Activated gamma-delta T cell (primary cell): Measurements from ENCODE around the gene ROCK2.
"Not testable (repeated sequence)": the region's sequence is repeated elsewhere in the genome, so short reads cannot be mapped to it uniquely, and the experiment has no call there.

Experiments used
- DNase-seq: peaks from one replicate; lab custom pipeline; 2025; lab: John Stamatoyannopoulos, UW

ROCK2 gene

DNA sequence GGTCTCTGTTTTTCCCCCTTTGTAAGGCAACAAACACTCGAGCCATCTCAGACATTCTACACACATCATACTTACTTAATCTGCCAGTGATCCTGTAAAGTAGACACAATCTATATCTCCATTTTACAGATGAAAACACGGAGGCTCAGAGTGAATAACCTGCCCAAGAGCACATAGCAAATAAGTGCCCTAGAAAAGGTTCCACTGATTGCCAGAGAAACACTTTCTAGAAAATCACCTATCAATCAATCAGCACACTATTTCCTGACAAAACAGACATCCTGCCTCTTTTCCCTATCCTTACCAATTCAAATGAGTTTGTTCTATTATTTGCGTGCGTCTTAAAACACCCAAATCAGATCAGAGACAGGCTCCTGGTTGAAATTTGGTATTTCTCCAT lies 165.2 kb downstream of the ROCK2 start:
- no peak for DNase-seq

DNA sequence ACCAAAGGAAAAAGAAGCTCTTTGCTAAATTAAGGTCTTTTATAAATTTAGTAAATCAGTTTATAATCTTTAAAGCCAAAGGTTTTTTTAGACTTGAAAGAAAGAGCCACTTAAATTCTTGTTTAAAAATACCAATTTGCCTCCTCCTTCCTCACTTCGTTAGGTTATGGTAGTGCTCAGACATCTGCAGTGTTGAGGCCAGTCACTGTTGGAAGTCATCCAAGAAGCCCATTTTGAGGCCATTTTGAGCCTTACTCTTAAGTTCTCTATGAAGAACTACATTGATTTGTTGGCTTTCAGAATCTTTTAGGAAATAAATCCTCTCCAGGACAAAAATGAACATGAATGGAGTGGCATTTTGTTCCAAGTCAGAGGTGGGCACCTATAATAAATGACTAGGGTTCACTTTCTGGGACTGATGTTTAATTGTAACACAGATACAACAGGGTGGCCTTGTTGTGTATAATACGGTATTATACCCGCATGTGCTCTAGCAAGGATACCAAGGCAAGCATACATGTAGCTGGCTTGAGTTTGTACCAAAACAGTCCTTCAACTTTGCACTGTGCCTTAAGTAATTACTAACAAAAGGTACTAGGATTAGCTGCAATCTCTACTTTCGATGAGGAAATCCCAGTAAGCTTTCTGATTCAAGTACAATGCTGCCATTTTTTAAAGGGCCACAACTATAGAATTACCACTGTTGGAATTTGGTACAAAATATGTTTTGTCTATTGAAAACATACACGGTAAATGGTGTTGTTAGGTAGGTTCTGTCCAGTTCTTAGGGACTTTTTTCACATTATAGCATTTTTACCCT lies 166.4 kb downstream of the ROCK2 start:
- DNase-seq, result no peak

- DNase-seq, result no peak
Measured at GRCh38 chr2:11175293-11175795, 169.1 kb downstream of the ROCK2 start.

- no peak for DNase-seq
Measured at GRCh38 chr2:11174222-11174621, 170.2 kb downstream of the ROCK2 start.

DNA sequence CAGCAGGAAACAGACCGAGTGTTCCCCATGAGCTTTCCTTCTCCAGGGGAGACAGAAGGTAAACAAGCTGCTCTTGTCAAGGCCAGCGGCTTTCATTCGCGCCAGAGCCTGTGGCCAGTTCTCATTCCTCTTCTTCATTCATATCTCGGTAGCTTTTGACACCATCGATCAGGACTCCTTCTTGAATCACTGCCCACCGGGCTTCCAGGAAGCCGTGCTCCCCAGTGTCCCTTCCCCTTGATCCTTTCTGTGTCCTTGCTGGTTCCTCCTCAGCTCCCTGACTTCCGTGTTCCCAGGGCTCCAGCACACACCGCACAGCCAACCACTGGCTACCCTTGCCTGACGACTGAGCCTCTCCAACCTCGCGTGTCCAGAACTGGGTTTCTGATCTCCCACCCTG lies 175.1 kb downstream of the ROCK2 start:
- DNase-seq, result no peak

DNA sequence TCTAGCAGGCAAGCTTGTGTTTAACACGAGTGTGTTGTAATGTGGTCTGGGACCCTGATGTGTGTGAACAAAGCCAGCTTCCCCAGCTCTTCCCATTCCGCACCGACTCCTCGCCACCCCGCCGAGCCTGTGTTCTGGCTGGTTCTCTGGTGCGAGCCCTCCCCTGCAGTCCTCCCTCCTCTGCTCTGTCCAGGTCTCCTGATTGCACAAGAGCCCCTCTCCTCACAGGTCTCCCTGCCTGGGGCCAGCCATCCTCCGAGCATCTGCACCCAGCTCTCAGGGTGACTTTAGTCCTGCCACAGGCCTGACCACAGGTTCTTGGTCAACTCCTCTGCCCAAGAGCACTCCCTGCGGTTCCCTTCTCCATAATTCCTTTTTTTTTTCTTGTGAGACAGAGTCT lies 175.9 kb downstream of the ROCK2 start:
- DNase-seq, result no peak

DNA sequence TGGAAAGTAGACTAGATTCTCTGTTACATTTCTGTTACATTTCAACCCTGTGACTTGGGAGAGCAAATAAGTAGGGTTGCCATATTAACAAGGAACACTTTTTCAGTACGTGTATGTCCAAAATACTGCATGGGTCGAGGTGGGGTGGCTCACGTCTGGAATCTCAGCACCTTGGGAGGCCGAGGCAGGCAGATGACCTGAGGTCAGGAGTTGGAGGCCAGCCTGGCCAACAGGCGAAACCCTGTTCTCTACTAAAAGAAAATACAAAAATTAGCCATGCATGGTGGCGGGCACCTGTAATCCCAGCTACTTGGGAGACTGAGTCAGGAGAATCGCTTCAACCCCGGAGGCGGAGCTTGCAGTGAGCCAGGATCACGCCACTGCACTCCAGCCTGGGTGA lies 178.0 kb downstream of the ROCK2 start:
- no peak for DNase-seq

DNA sequence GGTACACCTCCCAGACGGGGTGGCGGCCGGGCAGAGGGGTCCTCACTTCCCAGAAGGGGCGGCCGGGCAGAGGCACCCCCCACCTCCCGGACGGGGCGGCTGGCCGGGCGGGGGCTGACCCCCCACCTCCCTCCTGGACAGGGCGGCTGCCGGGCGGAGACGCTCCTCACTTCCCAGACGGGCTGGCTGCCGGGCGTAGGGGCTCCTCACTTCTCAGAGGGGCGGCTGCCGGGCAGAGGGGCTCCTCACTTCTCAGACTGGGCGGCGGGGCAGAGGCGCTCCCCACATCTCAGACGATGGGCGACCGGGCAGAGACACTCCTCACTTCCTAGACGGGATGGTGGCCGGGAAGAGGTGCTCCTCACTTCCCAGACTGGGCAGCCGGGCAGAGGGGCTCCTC lies 179.4 kb downstream of the ROCK2 start:
- not testable (repeated sequence) for DNase-seq

DNA sequence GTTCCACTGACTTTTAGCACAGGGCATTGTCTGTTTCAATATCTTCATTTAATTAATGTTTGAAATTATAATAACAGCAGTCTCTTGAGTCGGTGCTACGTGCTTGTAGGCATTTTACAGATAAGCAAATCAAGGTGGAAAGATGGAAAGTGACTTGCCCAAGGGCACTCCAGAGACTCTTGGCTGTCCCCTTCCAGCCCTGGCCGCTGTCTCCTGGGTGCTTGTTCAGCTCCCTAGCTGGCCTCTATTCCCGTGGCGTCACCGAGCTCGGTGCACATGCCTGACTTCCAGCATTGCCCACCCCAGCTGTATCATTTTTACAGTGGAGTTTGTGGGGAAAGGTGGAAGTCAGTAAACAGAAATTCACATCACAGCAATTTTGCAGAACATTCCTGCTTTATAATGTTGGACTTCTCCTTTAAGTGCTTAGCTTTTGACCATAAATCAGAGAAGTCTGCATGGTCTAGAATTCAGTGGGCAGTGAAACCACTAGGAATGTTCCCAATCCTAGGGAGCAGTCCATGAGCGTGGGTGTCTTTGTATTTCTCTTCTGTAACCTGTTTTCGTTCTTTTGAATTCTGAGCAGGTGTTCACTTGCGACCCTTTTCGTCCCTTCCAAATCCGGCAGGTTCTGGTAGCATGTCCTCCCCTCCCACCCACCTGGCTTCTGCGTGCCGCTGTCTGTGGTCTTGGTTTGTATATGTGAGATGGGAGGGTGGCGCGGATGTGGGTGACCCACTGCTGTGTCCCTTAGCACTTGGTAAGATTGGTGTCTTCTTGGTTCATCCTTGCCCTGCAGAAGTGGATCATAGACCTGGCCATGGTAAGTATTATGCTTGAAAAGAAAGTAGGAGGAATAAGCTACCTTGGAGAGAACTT lies 180.8 kb downstream of the ROCK2 start:
- no peak for DNase-seq

- no peak for DNase-seq
Measured at GRCh38 chr2:11161747-11162146, 182.7 kb downstream of the ROCK2 start.

GRCh38 chr2:11160731-11161455 lies 183.5 kb downstream of the ROCK2 start:
- DNase-seq, result no peak

DNA sequence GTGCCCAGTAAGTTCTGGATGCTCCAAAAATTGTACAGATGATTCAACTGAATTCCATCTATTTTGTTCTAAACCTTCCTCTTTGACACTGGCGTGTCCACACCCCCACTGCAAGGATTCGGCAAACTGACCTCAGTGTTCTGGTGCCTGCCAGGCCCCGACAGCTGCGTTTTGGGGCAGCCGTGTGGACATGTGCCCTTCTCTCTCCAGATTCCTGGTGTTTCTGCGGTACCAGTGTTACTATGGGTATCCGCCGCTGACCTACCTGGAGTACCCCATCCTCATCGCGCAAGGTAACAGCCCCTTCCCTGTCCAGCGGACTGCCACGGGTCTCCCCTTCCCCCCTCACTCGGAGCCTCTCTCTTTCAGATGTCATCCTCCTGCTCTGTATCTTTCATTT lies 184.2 kb downstream of the ROCK2 start:
- DNase-seq, result no peak

GRCh38 chr2:11159574-11160170 lies 184.8 kb downstream of the ROCK2 start:
- no peak for DNase-seq

DNA sequence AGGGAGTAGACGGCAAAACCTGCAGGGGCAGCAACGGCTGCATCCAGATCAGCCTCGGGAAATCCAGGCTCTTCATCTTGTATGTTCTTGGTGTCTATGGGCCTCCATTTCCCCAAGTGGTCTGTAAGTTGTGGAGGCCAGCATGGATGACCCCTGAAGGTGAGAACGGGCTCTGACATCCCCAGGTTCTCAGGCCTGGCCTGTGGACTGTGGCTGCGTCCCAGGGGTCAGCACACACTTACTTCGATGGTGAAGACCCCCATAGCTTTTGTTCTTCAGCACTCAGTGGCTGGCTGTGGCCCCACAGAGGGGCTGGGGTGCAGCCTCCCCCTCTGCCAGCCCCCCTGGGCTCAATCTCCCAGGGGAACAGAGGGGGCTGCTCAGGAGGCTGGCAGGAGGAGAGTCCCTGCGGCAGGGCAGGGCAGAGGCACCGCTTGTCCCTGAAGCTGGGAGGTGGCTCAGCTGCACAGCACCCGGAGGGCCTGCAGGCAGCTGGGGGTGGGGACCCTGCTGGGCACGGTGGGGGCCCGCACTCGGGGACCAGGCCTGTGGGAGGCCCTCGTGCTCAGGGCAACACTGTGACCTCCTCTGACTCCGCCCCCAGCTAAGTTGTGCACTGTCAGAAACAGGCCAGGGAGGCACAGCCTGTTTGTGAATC lies 185.4 kb downstream of the ROCK2 start:
- DNase-seq, result no peak

- DNase-seq, result no peak
Measured at GRCh38 chr2:11157731-11158130, 186.7 kb downstream of the ROCK2 start.

DNA sequence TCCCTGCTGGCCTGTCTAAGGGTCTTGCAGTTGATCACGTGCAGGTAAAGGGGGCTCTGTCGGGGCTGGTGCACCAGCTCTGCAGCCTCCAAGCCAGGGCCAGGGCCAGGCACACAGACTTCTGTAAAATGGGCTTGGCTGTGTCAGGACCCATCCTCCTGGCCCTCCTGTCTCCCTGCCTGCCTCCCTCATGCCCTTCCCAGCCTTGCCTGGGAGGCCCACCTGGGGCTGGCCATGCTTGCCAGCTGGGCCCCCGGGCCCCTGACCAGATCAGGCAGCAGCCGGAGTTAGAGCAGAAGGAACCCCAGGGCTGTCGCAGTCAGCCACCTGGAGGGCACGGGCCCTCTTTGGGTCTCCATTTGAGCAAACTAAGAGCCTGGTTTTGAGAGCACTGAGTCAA lies 187.1 kb downstream of the ROCK2 start:
- DNase-seq, result no peak

- DNase-seq, result no peak
Measured at GRCh38 chr2:11156396-11157075, 187.9 kb downstream of the ROCK2 start.

- DNase-seq, result no peak
Measured at GRCh38 chr2:11155381-11156035, 188.9 kb downstream of the ROCK2 start, which contains the start of gene SLC66A3. SLC66A3 (plus strand) TSS chr2:11155467; CDS start chr2:11155547, 80 bp downstream.

DNA sequence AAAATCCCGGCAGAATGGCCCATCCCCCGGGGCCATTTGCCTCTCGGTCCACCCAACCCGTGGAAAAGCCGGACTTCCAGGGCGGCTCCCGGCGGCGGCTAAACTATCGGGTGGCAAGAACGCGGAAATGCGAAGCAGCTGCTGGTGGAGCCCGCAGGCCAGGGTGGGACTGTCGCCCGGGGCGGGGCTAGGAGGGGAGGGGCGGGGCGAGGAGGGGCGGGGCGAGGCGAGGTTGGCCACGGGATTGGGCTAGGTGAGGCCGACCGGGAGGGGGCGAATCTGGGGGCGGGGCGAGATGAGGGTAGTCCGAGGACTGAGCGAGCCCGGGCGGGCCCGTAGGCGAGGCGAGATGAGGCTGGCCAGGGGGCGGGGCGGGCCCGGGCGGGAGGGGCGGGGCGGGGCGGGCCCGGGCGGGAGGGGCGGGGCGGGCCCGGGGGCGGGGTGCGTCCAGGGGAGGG lies 189.5 kb downstream of the ROCK2 start:
- DNase-seq, result peak; percentile 96
